ENCODE measurements around the gene ZMYND8.

- no peak for TF ChIP-seq EZH2 (IDR thresholded peaks at IDR 0.05; ENCODE audit: borderline replicate concordance, low read depth, low read length, severe bottlenecking)
- TF ChIP-seq MAX (IDR thresholded peaks at IDR 0.05; ENCODE audit: insufficient read depth, insufficient read length) = no peak
These were observed 135.4 kb downstream of the ZMYND8 start for GRCh38 chr20:47221036-47221625.

Data from endothelial cell of umbilical vein (primary cell).